ENCODE measurements around the gene HIPK2. TPM values are rescaled to one million over a fixed set of nuclear protein-coding genes. Genes with fewer than 3 reads are reported as not detected.

The HIPK2 gene
- polyA plus RNA-seq, 1 donor (not counting 4 experiments of a cell fraction or from before 2014, with no cell fraction given), result 5.8 TPM

DNA sequence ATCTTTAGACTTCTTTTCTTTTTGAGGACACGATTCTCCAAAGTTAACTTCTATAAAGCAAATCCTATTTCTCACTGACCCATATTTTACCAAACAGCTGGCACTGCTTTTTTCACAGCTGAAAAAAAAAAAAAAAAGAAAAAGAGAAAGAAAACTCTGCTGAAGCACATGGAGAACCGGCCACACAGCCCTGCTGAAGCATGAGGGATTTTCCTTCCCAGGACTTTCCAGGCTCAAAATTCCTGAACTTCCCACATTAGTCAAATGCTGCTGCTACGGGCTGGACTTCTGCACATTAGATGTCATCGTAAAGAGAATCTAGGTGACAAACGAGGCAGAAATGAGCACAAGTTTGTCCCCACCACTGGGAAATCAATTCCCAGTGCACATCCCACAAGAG is 25.2 kb downstream of the HIPK2 start:
- no peak overlapping the region for H3K4me3 ChIP-seq (ENCODE audit: control insufficient read depth in 2 of 3, extremely low read depth in 1 of 3, insufficient read depth in 2 of 3, low read depth in 1 of 3, low read length in 3 of 3)
- H3K9me1 ChIP-seq (ENCODE audit: control insufficient read depth, extremely low read depth, insufficient read depth, low read length), result no peaks in the 10 kb centered on the region
- H4K20me1 ChIP-seq (ENCODE audit: control insufficient read depth, extremely low read depth, insufficient read depth, low read length), result peaks cover 3% of the 10 kb centered on the region
- H3K36me3 ChIP-seq (ENCODE audit: control insufficient read depth in 2 of 2, extremely low read depth in 1 of 2, insufficient read depth in 2 of 2, low read length in 2 of 2), result peaks cover 1 to 5% of the 10 kb centered on the region in 2 experiments
- H3K79me2 ChIP-seq (ENCODE audit: control insufficient read depth, insufficient read depth, low read length), result peaks cover 74% of the 10 kb centered on the region
- no peak overlapping the region for H3K4me2 ChIP-seq (ENCODE audit: control insufficient read depth, extremely low read depth, insufficient read depth, low read depth, low read length)
- H3K9ac ChIP-seq (ENCODE audit: control insufficient read depth, extremely low read depth, insufficient read depth, low read length), result no peak overlapping the region
- no peaks in the 10 kb centered on the region for H3K9me3 ChIP-seq (ENCODE audit: control insufficient read depth, low read depth, low read length)
- no peaks in the 10 kb centered on the region for H3K4me1 ChIP-seq (ENCODE audit: control insufficient read depth, extremely low read depth, insufficient read depth, low read length)
- DNase-seq (ENCODE audit: low read depth, low spot score) (no peak), FAIRE-seq (no peak)
- H2AFZ ChIP-seq (ENCODE audit: control insufficient read depth, low read length), result no peak overlapping the region
- dilution Hi-C loops (cut with MboI; ENCODE audit: extremely low pct_ligation_motif_present, low sequenced_read_pairs), result no loop called here
- H3K27ac ChIP-seq (ENCODE audit: control insufficient read depth, insufficient read depth, low read length), result no peak overlapping the region
- TF ChIP-seq EZH2 (IDR thresholded peaks at IDR 0.05; ENCODE audit: low read length), result no peak
- TF ChIP-seq, protein P1, sequence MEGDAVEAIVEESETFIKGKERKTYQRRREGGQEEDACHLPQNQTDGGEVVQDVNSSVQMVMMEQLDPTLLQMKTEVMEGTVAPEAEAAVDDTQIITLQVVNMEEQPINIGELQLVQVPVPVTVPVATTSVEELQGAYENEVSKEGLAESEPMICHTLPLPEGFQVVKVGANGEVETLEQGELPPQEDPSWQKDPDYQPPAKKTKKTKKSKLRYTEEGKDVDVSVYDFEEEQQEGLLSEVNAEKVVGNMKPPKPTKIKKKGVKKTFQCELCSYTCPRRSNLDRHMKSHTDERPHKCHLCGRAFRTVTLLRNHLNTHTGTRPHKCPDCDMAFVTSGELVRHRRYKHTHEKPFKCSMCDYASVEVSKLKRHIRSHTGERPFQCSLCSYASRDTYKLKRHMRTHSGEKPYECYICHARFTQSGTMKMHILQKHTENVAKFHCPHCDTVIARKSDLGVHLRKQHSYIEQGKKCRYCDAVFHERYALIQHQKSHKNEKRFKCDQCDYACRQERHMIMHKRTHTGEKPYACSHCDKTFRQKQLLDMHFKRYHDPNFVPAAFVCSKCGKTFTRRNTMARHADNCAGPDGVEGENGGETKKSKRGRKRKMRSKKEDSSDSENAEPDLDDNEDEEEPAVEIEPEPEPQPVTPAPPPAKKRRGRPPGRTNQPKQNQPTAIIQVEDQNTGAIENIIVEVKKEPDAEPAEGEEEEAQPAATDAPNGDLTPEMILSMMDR (optimal IDR thresholded peaks at IDR 0.05 in 1 of 3, IDR thresholded peaks at IDR 0.05 in 1 of 3, conservative IDR thresholded peaks at IDR 0.05 in 1 of 3; ENCODE audit: extremely low read depth in 1 of 3, insufficient read depth in 2 of 3, low read length in 3 of 3), result no peak
- no peaks in the 10 kb centered on the region for H3K27me3 ChIP-seq (ENCODE audit: control insufficient read depth, extremely low read depth, insufficient read depth, low read length)

- dilution Hi-C loops (cut with MboI; ENCODE audit: extremely low pct_ligation_motif_present, low sequenced_read_pairs), result no loop called here
- no peak for DNase-seq (ENCODE audit: low read depth, low spot score)
- H3K79me2 ChIP-seq (ENCODE audit: control insufficient read depth, insufficient read depth, low read length), result peaks cover 74% of the 10 kb centered on the region
- no peaks in the 10 kb centered on the region for H3K4me1 ChIP-seq (ENCODE audit: control insufficient read depth, extremely low read depth, insufficient read depth, low read length)
- H3K9me1 ChIP-seq (ENCODE audit: control insufficient read depth, extremely low read depth, insufficient read depth, low read length), result no peaks in the 10 kb centered on the region
- peaks cover 1 to 5% of the 10 kb centered on the region in 2 experiments for H3K36me3 ChIP-seq (ENCODE audit: control insufficient read depth in 2 of 2, extremely low read depth in 1 of 2, insufficient read depth in 2 of 2, low read length in 2 of 2)
- H2AFZ ChIP-seq (ENCODE audit: control insufficient read depth, low read length), result no peak overlapping the region
- H3K4me3 ChIP-seq (ENCODE audit: control insufficient read depth in 2 of 3, extremely low read depth in 1 of 3, insufficient read depth in 2 of 3, low read depth in 1 of 3, low read length in 3 of 3), result no peak overlapping the region
- no peak overlapping the region for H3K27ac ChIP-seq (ENCODE audit: control insufficient read depth, insufficient read depth, low read length)
- H3K9me3 ChIP-seq (ENCODE audit: control insufficient read depth, low read depth, low read length), result no peaks in the 10 kb centered on the region
- no peaks in the 10 kb centered on the region for H3K27me3 ChIP-seq (ENCODE audit: control insufficient read depth, extremely low read depth, insufficient read depth, low read length)
- H3K9ac ChIP-seq (ENCODE audit: control insufficient read depth, extremely low read depth, insufficient read depth, low read length), result no peak overlapping the region
- no peak for TF ChIP-seq EZH2 (IDR thresholded peaks at IDR 0.05; ENCODE audit: low read length)
- TF ChIP-seq, protein P1 (optimal IDR thresholded peaks at IDR 0.05 in 1 of 3, IDR thresholded peaks at IDR 0.05 in 1 of 3, conservative IDR thresholded peaks at IDR 0.05 in 1 of 3; ENCODE audit: extremely low read depth in 1 of 3, insufficient read depth in 2 of 3, low read length in 3 of 3), result no peak
- H3K4me2 ChIP-seq (ENCODE audit: control insufficient read depth, extremely low read depth, insufficient read depth, low read depth, low read length), result no peak overlapping the region
- peaks cover 3% of the 10 kb centered on the region for H4K20me1 ChIP-seq (ENCODE audit: control insufficient read depth, extremely low read depth, insufficient read depth, low read length)
- FAIRE-seq, result no peak
Observed at GRCh38 chr7:139752148-139752547, 25.6 kb downstream of the HIPK2 start.
